ENCODE measurements around the gene GSTA5. TPM values are rescaled to one million over a fixed set of nuclear protein-coding genes. Genes with fewer than 3 reads are reported as not detected.
"Not testable (repeated sequence)": the region's sequence is repeated elsewhere in the genome, so short reads cannot be mapped to it uniquely, and the experiment has no call there.

The GSTA5 gene
- total and polyA plus RNA-seq, 2 of the 8 experiments (the other 6 are each of a cell fraction or from before 2014, with no cell fraction given): not detected

DNA sequence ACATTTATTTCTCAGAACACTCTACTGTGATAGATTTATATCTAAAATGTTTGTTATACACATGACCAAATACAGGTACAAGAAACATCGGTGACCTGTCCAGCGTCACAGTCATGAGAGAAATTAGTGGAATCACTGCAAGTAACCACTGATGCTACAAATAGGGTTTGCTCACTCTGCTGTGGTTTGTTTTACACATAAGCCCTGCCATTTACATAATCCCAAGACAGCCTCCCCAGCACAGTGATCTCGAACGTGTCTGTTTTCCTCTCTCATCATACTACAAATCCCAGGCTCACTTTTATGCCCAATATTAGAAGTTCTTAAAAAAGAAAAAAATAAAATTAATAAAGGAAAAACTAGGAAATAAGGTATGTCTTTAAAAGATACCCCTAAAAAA, 30.8 kb downstream of the GSTA5 start:
- CTCF ChIA-PET (ENCODE audit: partially characterized antibody): interaction anchor here (0.6 to 1.0 kb wide), 2 partner anchors 95 to 146 kb away, joined by 4 read pairs; no protein-coding TSS in a partner anchor
- FAIRE-seq; H2BK120ac ChIP-seq (replicated peaks; ENCODE audit: low read depth, low read length); H2AFZ ChIP-seq (ENCODE audit: low read length); H3K9me3 ChIP-seq (ENCODE audit: insufficient read depth in 2 of 2, low read depth in 1 of 2, low read length in 1 of 2); H2AK5ac ChIP-seq (ENCODE audit: low read depth, low read length); H3K4me2 ChIP-seq (ENCODE audit: insufficient read depth in 1 of 2, low read depth in 2 of 2, low read length in 2 of 2); H4K8ac ChIP-seq (ENCODE audit: extremely low read depth, insufficient read depth, low read length); H3K9ac ChIP-seq (replicated peaks in 1 of 4; ENCODE audit: extremely low read depth in 1 of 4, low read depth in 3 of 4, low read length in 3 of 4); H3K23ac ChIP-seq (ENCODE audit: insufficient read length); H2BK15ac ChIP-seq (ENCODE audit: low read length); H3K4me1 ChIP-seq (replicated peaks in 1 of 4; ENCODE audit: control insufficient read depth in 3 of 4, insufficient read depth in 4 of 4, low read length in 3 of 4); H3K14ac ChIP-seq (ENCODE audit: insufficient read length); H3K23me2 ChIP-seq (ENCODE audit: low read depth, low read length); H3K4me3 ChIP-seq (ENCODE audit: extremely low read depth in 1 of 4, insufficient read depth in 2 of 4, low read depth in 3 of 4, low read length in 4 of 4); H3K79me2 ChIP-seq (ENCODE audit: control insufficient read depth in 1 of 2, insufficient read depth in 2 of 2, low read length in 2 of 2); H4K5ac ChIP-seq (ENCODE audit: insufficient read length, low read depth, low read length); H3K27ac ChIP-seq (ENCODE audit: low read depth, low read length); H3K79me1 ChIP-seq (ENCODE audit: low read depth, low read length); H4K91ac ChIP-seq (replicated peaks; ENCODE audit: insufficient read length, low read length); H3K27me3 ChIP-seq (replicated peaks in 1 of 4; ENCODE audit: control insufficient read depth in 3 of 4, extremely low read depth in 1 of 4, insufficient read depth in 3 of 4, low read length in 3 of 4); H2BK12ac ChIP-seq (ENCODE audit: low read depth, low read length); DNase-seq (ENCODE audit: low read depth in 1 of 2, low spot score in 2 of 2); H3K36me3 ChIP-seq (ENCODE audit: control insufficient read depth in 2 of 4, insufficient read depth in 4 of 4, low read length in 3 of 4); H4K20me1 ChIP-seq (replicated peaks in 1 of 2; ENCODE audit: control insufficient read depth in 1 of 2, insufficient read depth in 2 of 2, low read length in 2 of 2); H2BK5ac ChIP-seq (ENCODE audit: low read depth, low read length); H3K18ac ChIP-seq (ENCODE audit: extremely low read depth, low read length); H3K56ac ChIP-seq (replicated peaks; ENCODE audit: insufficient read length, low read depth, low read length); H2BK20ac ChIP-seq (ENCODE audit: low read length); H3K4ac ChIP-seq (replicated peaks; ENCODE audit: insufficient read length, low read depth, low read length); POLR2A ChIA-PET (ENCODE audit: partially characterized antibody): not testable (repeated sequence)
- WGBS, 2 experiments (ENCODE audit: extremely low coverage in 1 of 2, insufficient coverage in 1 of 2, insufficient read length in 1 of 2, insufficient replicate concordance in 2 of 2, low coverage in 1 of 2, low lambda C conversion rate in 2 of 2, missing lambda C conversion rate in 1 of 2): 79% methylated on average over 4 of the region's 4 CpGs; no CpG with 5 or more reads in 1 of the 2 experiments
